ENCODE measurements around the gene ACYP2. TPM values are rescaled to one million over a fixed set of nuclear protein-coding genes. Genes with fewer than 3 reads are reported as not detected.
"Not testable (repeated sequence)": the region's sequence is repeated elsewhere in the genome, so short reads cannot be mapped to it uniquely, and the experiment has no call there.

Gene ACYP2
- polyA plus RNA-seq, 2 donors: 12.6 to 14.1 TPM

- H3K27me3 ChIP-seq (ENCODE audit: control insufficient read depth in 1 of 2, insufficient read depth in 2 of 2, low read length in 2 of 2): no peaks in the 10 kb centered on the region
- no peaks in the 10 kb centered on the region for H3K4me1 ChIP-seq (ENCODE audit: control insufficient read depth in 2 of 2, insufficient read depth in 2 of 2, low read length in 1 of 2)
- H3K9me3 ChIP-seq (ENCODE audit: control insufficient read depth in 2 of 2, insufficient read depth in 1 of 2, low read depth in 1 of 2, low read length in 1 of 2): peaks cover 2 to 3% of the 10 kb centered on the region in 2 donors
- H3K4me3 ChIP-seq (ENCODE audit: low read depth in 1 of 2, low read length in 2 of 2): no peak overlapping the region
- WGBS, 2 donors: 50 to 63% methylated on average over 2 of the region's 2 CpGs
- H3K36me3 ChIP-seq (ENCODE audit: control insufficient read depth in 2 of 2, insufficient read depth in 2 of 2, low read length in 1 of 2): no peaks in the 10 kb centered on the region
- H3K27ac ChIP-seq (ENCODE audit: low read depth in 2 of 2, low read length in 1 of 2): no peak overlapping the region
Measured at GRCh38 chr2:54321047-54321446, 205.6 kb downstream of the ACYP2 start.

GRCh38 chr2:54324517-54324916 is 209.1 kb downstream of the ACYP2 start:
- not testable (repeated sequence) for H3K27me3 ChIP-seq (ENCODE audit: control insufficient read depth in 1 of 2, insufficient read depth in 2 of 2, low read length in 2 of 2); H3K4me3 ChIP-seq (ENCODE audit: low read depth in 1 of 2, low read length in 2 of 2); H3K4me1 ChIP-seq (ENCODE audit: control insufficient read depth in 2 of 2, insufficient read depth in 2 of 2, low read length in 1 of 2); H3K27ac ChIP-seq (ENCODE audit: low read depth in 2 of 2, low read length in 1 of 2); H3K9me3 ChIP-seq (ENCODE audit: control insufficient read depth in 2 of 2, insufficient read depth in 1 of 2, low read depth in 1 of 2, low read length in 1 of 2); H3K36me3 ChIP-seq (ENCODE audit: control insufficient read depth in 2 of 2, insufficient read depth in 2 of 2, low read length in 1 of 2)
- WGBS, 2 donors: 84 to 89% methylated on average over 2 of the region's 2 CpGs

DNA sequence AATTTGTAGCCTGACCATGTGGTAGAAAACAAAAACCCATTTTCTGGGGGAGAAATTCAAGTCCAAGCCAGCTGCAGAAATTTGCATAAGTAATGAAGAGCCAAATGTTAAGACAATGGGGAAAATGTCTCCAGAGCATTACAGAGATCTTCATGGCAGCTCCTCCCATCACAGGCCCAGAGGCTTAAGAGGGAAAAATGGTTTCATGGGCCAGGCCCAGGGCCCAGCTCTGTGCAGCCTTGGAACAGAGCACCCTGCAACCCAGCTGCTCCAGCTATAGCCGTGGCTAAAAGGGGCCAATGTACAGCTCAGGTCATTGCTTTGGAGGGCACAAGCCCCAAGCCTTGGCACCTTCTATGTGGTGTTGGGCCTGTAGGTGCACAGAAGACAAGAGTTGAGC is 209.7 kb downstream of the ACYP2 start:
- Histone ChIP-seq H3K4me3 (ENCODE audit: low read depth in 1 of 2, low read length in 2 of 2) (no peak overlapping the region), H3K36me3 (ENCODE audit: control insufficient read depth in 2 of 2, insufficient read depth in 2 of 2, low read length in 1 of 2) (no peaks in the 10 kb centered on the region), H3K27me3 (ENCODE audit: control insufficient read depth in 1 of 2, insufficient read depth in 2 of 2, low read length in 2 of 2) (no peaks in the 10 kb centered on the region), H3K27ac (ENCODE audit: low read depth in 2 of 2, low read length in 1 of 2) (no peak overlapping the region), H3K4me1 (ENCODE audit: control insufficient read depth in 2 of 2, insufficient read depth in 2 of 2, low read length in 1 of 2) (no peaks in the 10 kb centered on the region), H3K9me3 (ENCODE audit: control insufficient read depth in 2 of 2, insufficient read depth in 1 of 2, low read depth in 1 of 2, low read length in 1 of 2) (peaks cover 2 to 3% of the 10 kb centered on the region in 2 donors)
- WGBS, 2 donors: 89% methylated on average over 1 of the region's 1 CpG

DNA sequence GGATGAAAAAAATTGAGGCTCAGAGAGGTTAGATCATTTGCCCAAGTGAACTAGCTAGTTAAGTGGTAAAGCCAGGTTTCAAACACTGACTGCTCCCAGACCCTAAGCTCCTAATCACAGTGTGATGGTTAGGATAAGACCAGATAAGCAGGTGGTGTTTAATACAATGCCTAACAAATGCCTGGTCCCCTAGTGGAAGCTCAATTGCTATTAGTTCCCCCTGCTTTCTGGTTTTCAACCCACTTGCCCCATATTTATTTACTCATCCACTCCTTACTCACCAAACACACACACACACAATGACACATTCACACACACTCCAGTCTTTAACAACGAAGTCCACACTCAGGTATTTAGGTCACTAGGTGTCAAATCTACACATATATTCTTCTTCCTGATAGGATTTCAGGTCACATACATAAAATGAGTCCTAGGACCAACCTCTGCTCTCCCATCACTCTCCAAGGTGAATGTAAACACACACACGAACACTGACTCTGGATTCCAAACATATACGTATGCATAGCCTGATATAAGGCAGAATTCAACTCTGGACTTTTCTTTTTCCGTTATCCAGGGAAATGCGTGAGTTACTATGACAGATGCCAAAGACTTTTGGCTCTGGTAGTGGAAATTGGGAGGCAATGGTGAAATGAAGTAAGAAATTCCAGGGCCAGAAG is 214.2 kb downstream of the ACYP2 start:
- Histone ChIP-seq H3K27ac (ENCODE audit: low read depth in 2 of 2, low read length in 1 of 2) (peak overlapping the region; percentile 81 to 92), H3K27me3 (ENCODE audit: control insufficient read depth in 1 of 2, insufficient read depth in 2 of 2, low read length in 2 of 2) (no peaks in the 10 kb centered on the region), H3K36me3 (ENCODE audit: control insufficient read depth in 2 of 2, insufficient read depth in 2 of 2, low read length in 1 of 2) (no peaks in the 10 kb centered on the region), H3K9me3 (ENCODE audit: control insufficient read depth in 2 of 2, insufficient read depth in 1 of 2, low read depth in 1 of 2, low read length in 1 of 2) (peaks cover 2 to 3% of the 10 kb centered on the region in 2 donors), H3K4me3 (ENCODE audit: low read depth in 1 of 2, low read length in 2 of 2) (peak overlapping the region in 1 of 2 donors; percentile 49), H3K4me1 (ENCODE audit: control insufficient read depth in 2 of 2, insufficient read depth in 2 of 2, low read length in 1 of 2) (no peaks in the 10 kb centered on the region)
- WGBS, 2 donors: 26 to 30% methylated on average over 5 of the region's 5 CpGs

GRCh38 chr2:54330162-54330925 is 214.9 kb downstream of the ACYP2 start:
- peaks cover 0 to under 1% of the 10 kb centered on the region in 2 donors for H3K9me3 ChIP-seq (ENCODE audit: control insufficient read depth in 2 of 2, insufficient read depth in 1 of 2, low read depth in 1 of 2, low read length in 1 of 2)
- peak overlapping the region; percentile 81 to 92 for H3K27ac ChIP-seq (ENCODE audit: low read depth in 2 of 2, low read length in 1 of 2)
- no peaks in the 10 kb centered on the region for H3K4me1 ChIP-seq (ENCODE audit: control insufficient read depth in 2 of 2, insufficient read depth in 2 of 2, low read length in 1 of 2)
- 1 to 2% methylated on average over 50 of the region's 50 CpGs for WGBS, 2 donors
- no peaks in the 10 kb centered on the region for H3K36me3 ChIP-seq (ENCODE audit: control insufficient read depth in 2 of 2, insufficient read depth in 2 of 2, low read length in 1 of 2)
- no peaks in the 10 kb centered on the region for H3K27me3 ChIP-seq (ENCODE audit: control insufficient read depth in 1 of 2, insufficient read depth in 2 of 2, low read length in 2 of 2)
- peak overlapping the region; percentile 49 to 58 for H3K4me3 ChIP-seq (ENCODE audit: low read depth in 1 of 2, low read length in 2 of 2)

DNA sequence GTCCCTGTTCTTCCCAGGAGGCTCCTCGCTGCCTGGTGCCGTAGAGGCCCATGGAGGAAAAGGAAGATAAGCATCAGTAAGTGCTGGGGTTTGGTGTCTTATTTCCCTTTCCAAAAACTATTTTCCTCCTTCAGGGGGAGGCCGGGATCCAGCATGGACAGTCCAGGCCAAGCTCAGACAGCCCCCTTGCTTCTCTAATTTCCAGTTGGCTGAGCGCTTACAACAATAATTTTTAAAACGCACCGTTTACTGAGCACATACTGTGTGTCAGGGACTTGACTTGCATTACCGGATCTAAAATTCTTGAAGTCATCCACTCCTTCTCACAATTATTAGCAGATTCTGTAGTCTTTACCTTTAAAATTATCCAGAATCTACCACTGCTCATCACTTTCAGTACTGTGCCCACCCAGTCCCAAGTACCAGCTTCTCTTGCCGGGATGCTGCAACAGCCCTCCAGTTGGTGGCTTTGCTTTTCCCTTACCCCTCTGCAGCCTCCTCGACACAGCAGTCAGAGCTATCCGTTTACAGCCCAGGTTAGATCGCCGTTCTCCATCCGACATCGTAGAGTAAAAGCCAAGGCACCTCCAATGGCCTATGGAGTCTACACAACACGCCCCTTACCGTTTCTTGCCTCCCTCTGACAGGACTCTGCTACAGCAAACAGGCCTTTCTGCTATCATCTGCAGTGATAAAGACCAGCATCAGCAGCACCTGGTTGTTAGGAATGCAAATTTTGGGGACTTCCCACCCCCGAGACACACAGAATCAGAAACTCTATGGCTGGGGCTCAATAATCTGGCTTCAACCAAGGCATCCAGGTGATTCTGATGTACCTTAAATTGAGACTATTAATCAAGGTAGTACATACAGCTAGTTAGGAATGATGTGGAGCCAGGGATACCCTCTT is 215.8 kb downstream of the ACYP2 start:
- H3K4me1 ChIP-seq (ENCODE audit: control insufficient read depth in 2 of 2, insufficient read depth in 2 of 2, low read length in 1 of 2): no peaks in the 10 kb centered on the region
- peak overlapping the region; percentile 14 to 48 for H3K27ac ChIP-seq (ENCODE audit: low read depth in 2 of 2, low read length in 1 of 2)
- H3K36me3 ChIP-seq (ENCODE audit: control insufficient read depth in 2 of 2, insufficient read depth in 2 of 2, low read length in 1 of 2): no peaks in the 10 kb centered on the region
- no peaks in the 10 kb centered on the region for H3K9me3 ChIP-seq (ENCODE audit: control insufficient read depth in 2 of 2, insufficient read depth in 1 of 2, low read depth in 1 of 2, low read length in 1 of 2)
- 42 to 43% methylated on average over 17 of the region's 17 CpGs for WGBS, 2 donors
- no peaks in the 10 kb centered on the region for H3K27me3 ChIP-seq (ENCODE audit: control insufficient read depth in 1 of 2, insufficient read depth in 2 of 2, low read length in 2 of 2)
- H3K4me3 ChIP-seq (ENCODE audit: low read depth in 1 of 2, low read length in 2 of 2): peak overlapping the region; percentile 49 to 58

DNA sequence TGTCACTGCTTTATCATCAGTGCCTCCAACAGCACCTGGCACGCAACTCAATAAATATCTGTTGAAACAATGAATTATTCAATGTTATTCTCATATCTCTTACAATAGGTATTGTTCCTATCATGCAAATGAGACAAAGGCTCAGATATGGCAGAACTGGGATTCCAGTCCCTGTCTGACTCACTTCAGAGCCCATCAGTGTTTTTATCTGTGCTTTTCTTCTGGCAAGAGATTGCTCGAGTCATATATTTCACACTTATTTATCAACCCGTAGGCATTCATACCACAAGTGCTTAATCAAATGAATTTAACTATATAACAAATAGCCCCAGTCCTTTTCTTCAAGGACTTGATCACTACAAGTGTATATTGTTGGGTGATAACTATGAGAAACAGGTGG is 217.0 kb downstream of the ACYP2 start:
- 72 to 73% methylated on average over 3 of the region's 3 CpGs for WGBS, 2 donors
- H3K4me1 ChIP-seq (ENCODE audit: control insufficient read depth in 2 of 2, insufficient read depth in 2 of 2, low read length in 1 of 2): no peaks in the 10 kb centered on the region
- no peaks in the 10 kb centered on the region for H3K9me3 ChIP-seq (ENCODE audit: control insufficient read depth in 2 of 2, insufficient read depth in 1 of 2, low read depth in 1 of 2, low read length in 1 of 2)
- no peak overlapping the region for H3K27ac ChIP-seq (ENCODE audit: low read depth in 2 of 2, low read length in 1 of 2)
- H3K36me3 ChIP-seq (ENCODE audit: control insufficient read depth in 2 of 2, insufficient read depth in 2 of 2, low read length in 1 of 2): no peaks in the 10 kb centered on the region
- H3K4me3 ChIP-seq (ENCODE audit: low read depth in 1 of 2, low read length in 2 of 2): no peak overlapping the region
- H3K27me3 ChIP-seq (ENCODE audit: control insufficient read depth in 1 of 2, insufficient read depth in 2 of 2, low read length in 2 of 2): no peaks in the 10 kb centered on the region

GRCh38 chr2:54336136-54336976 is 220.9 kb downstream of the ACYP2 start:
- H3K36me3 ChIP-seq (ENCODE audit: control insufficient read depth in 2 of 2, insufficient read depth in 2 of 2, low read length in 1 of 2): no peaks in the 10 kb centered on the region
- WGBS, 2 donors: 65 to 74% methylated on average over 1 of the region's 1 CpG
- no peaks in the 10 kb centered on the region for H3K27me3 ChIP-seq (ENCODE audit: control insufficient read depth in 1 of 2, insufficient read depth in 2 of 2, low read length in 2 of 2)
- no peak overlapping the region for H3K27ac ChIP-seq (ENCODE audit: low read depth in 2 of 2, low read length in 1 of 2)
- no peak overlapping the region for H3K4me3 ChIP-seq (ENCODE audit: low read depth in 1 of 2, low read length in 2 of 2)
- no peaks in the 10 kb centered on the region for H3K4me1 ChIP-seq (ENCODE audit: control insufficient read depth in 2 of 2, insufficient read depth in 2 of 2, low read length in 1 of 2)
- H3K9me3 ChIP-seq (ENCODE audit: control insufficient read depth in 2 of 2, insufficient read depth in 1 of 2, low read depth in 1 of 2, low read length in 1 of 2): no peaks in the 10 kb centered on the region

- no peaks in the 10 kb centered on the region for H3K9me3 ChIP-seq (ENCODE audit: control insufficient read depth in 2 of 2, insufficient read depth in 1 of 2, low read depth in 1 of 2, low read length in 1 of 2)
- 82 to 87% methylated on average over 1 of the region's 1 CpG for WGBS, 2 donors
- H3K27ac ChIP-seq (ENCODE audit: low read depth in 2 of 2, low read length in 1 of 2): no peak overlapping the region
Measured at GRCh38 chr2:54336977-54337255, 221.5 kb downstream of the ACYP2 start.

More at GRCh38 chr2:54336977-54337255, 221.5 kb downstream of the ACYP2 start:
- H3K4me3 ChIP-seq (ENCODE audit: low read depth in 1 of 2, low read length in 2 of 2): no peak overlapping the region
- no peaks in the 10 kb centered on the region for H3K4me1 ChIP-seq (ENCODE audit: control insufficient read depth in 2 of 2, insufficient read depth in 2 of 2, low read length in 1 of 2)
- no peaks in the 10 kb centered on the region for H3K36me3 ChIP-seq (ENCODE audit: control insufficient read depth in 2 of 2, insufficient read depth in 2 of 2, low read length in 1 of 2)
- no peaks in the 10 kb centered on the region for H3K27me3 ChIP-seq (ENCODE audit: control insufficient read depth in 1 of 2, insufficient read depth in 2 of 2, low read length in 2 of 2)

All from esophagus (tissue), 2 donors.